Muscle of leg (tissue), 11 donors: ENCODE results near the gene KRTAP5-8. TPM values are rescaled to one million over a fixed set of nuclear protein-coding genes. Genes with fewer than 3 reads are reported as not detected.

Source experiments
- DNase-seq: peaks from one replicate; pipeline ENCODE4 v3.0.0; 2013
- H3K27ac ChIP-seq: one replicate; pipeline ENCODE4 v1.5.1; 2013; ENCODE audit warnings: mild to moderate bottlenecking, low read length, control low read depth
- H3K27me3 ChIP-seq: one replicate; pipeline ENCODE4 v1.6.1; 2013; ENCODE audit warnings: low read length; ENCODE audit not compliant: control insufficient read depth, insufficient read depth
- H3K36me3 ChIP-seq: one replicate; pipeline ENCODE4 v1.6.1; 2013; ENCODE audit warnings: low read length; ENCODE audit not compliant: control insufficient read depth, insufficient read depth
- H3K4me1 ChIP-seq: one replicate; pipeline ENCODE4 v1.6.1; 2013; ENCODE audit warnings: low read length; ENCODE audit not compliant: control insufficient read depth, insufficient read depth
- H3K4me3 ChIP-seq: one replicate; pipeline ENCODE4 v1.5.1; 2013; ENCODE audit warnings: low read length, control low read depth
- H3K9me3 ChIP-seq: replicated peaks from 2 replicates; pipeline ENCODE4 v1.6.1; 2013; ENCODE audit warnings: low read depth, low read length; ENCODE audit not compliant: control insufficient read depth
- WGBS: methylation state at CpG from one replicate; pipeline ENCODE4 v1.1.5; 2013; ENCODE audit warnings: missing lambda C conversion rate; ENCODE audit not compliant: insufficient coverage; 5-methylcytosine and 5-hydroxymethylcytosine counted together
- polyA plus RNA-seq, 8 donors: library from polyadenylated mRNA; unstranded; fragments of 120-200 nt; gene quantifications; one replicate each; pipeline versions ENCODE4 v1.2.1 to v1.2.3, GENCODE V29; 2013; ENCODE audit warnings: inconsistent platforms in 1 of 8, low replicate concordance in 1 of 8; ENCODE audit not compliant: insufficient read length in 8 of 8, insufficient read depth in 1 of 8
- total RNA-seq: library from RNA; stranded (reverse); fragments of 120-200 nt; gene quantifications from one replicate; pipeline ENCODE4 v1.2.4, GENCODE V29; 2013

Gene KRTAP5-8
- total and polyA plus RNA-seq, 9 donors = 0.12 TPM; not detected in 8

DNA sequence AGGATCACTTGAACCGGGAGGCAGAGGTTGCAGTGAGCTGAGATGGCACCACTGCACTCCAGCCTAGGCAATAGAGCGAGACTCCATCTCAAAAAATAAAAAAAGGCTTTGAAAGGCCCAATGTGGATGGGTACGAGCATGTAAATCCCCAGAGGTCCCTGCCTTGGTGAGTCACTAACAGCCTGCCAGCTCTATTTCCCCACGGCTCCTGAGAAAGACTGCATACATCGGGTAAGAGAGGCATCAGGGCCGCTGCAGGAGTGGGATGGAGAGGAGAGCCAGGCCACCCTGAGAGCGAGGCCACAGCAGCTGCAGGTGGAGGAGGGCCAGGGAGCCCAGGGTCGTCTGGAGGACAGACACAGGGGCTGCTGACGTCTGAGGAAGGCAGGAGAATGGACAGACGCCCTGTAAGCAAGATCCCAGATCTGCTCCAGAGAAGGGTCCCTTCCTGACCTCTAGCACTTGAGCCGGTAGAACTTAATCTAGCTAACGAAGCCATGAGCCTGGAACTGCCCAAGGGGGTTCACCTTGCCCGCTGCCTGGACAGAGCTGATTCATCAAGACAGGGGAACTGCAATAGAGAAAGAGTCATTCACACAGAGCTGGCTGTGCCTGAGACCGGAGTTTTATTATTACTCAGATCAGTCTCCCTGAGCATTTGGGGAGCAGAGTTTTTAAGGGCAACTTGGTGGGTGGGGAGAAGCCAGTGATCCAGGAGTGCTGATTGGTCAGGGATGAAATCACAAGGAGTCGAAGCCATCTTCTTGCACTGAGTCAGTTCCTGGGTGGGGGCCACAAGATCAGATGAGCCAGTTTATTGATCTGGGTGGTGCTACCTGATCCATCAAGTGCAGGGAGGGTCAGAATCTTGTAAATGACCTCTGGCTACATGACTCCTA lies 5.3 kb downstream of the KRTAP5-8 start:
- H3K36me3 ChIP-seq = no peaks in the 10 kb centered on the region

DNA sequence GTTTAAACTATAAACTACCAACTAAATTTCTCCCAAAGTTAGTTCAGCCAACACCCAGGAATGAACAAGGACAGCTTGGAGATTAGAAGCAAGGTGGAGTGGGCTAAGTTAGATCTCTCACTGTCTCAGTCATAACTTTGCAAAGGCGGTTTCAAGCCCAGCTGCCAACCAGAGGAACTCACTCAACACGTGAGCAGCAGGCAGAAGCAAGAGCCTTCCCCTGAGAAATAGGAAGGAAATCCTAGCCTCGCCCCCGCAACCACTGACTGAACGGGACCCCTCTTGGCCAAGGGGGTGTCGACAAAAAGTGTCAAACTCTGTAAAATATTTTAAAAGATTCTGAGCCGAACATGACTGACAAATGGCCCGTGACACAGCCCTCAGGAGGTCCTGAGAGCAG lies 6.0 kb downstream of the KRTAP5-8 start:
- H3K36me3 ChIP-seq = no peaks in the 10 kb centered on the region
- H3K4me1 ChIP-seq = peaks cover 7% of the 10 kb centered on the region
- 43% methylated on average over 5 of the region's 8 CpGs for WGBS
- H3K9me3 ChIP-seq = peaks cover 4% of the 10 kb centered on the region
- DNase-seq = peak; percentile 7
- peaks cover 5% of the 10 kb centered on the region for H3K27me3 ChIP-seq
- no peak overlapping the region for H3K27ac ChIP-seq
- H3K4me3 ChIP-seq = no peak overlapping the region

More for the DNA sequence above, 5.3 kb downstream of the KRTAP5-8 start:
- 57% methylated on average over 12 of the region's 15 CpGs for WGBS
- Histone ChIP-seq H3K27ac (no peak overlapping the region), H3K4me1 (peaks cover 1% of the 10 kb centered on the region), H3K9me3 (peaks cover 4% of the 10 kb centered on the region), H3K4me3 (no peak overlapping the region), H3K27me3 (peaks cover 5% of the 10 kb centered on the region)
- DNase-seq = peak; percentile 4

DNA sequence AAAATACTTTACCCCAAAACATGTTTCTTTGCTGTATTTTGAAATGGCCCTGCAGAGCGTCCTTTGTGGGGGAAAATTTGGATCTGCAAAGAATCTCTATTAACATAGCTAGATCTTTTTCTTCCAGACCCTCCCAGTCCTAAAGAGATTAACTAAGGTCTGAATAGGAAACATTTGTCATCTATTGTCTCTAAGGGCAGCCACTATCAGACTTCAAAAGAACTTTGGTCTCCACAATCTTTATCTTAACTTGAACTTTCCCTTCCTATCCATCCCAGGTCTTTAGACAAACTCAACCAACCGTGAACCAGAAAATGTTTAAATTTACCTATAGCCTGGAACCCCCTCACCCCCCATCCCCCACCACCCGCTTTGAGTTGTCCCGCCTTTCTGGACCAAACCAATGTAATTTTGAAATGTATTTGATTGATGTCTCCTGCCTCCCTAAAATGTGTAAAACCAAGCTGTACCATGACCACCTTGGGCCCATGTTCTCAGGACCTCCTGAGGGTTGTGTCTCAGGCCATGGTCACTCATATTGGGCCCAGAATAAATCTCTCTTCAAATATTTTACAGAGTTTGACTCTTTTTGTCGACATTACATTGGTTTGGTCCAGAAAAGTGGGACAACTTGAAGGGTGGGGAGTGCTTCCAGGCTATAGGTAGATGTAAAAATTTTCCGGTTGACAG lies 6.8 kb downstream of the KRTAP5-8 start:
- no peak overlapping the region for H3K27ac ChIP-seq
- no peak overlapping the region for H3K4me3 ChIP-seq
- no peak for DNase-seq
- no peaks in the 10 kb centered on the region for H3K36me3 ChIP-seq
- H3K27me3 ChIP-seq = peaks cover 5% of the 10 kb centered on the region
- peaks cover 7% of the 10 kb centered on the region for H3K4me1 ChIP-seq
- 100% methylated on average over 1 of the region's 6 CpGs for WGBS
- H3K9me3 ChIP-seq = peaks cover 4% of the 10 kb centered on the region

DNA sequence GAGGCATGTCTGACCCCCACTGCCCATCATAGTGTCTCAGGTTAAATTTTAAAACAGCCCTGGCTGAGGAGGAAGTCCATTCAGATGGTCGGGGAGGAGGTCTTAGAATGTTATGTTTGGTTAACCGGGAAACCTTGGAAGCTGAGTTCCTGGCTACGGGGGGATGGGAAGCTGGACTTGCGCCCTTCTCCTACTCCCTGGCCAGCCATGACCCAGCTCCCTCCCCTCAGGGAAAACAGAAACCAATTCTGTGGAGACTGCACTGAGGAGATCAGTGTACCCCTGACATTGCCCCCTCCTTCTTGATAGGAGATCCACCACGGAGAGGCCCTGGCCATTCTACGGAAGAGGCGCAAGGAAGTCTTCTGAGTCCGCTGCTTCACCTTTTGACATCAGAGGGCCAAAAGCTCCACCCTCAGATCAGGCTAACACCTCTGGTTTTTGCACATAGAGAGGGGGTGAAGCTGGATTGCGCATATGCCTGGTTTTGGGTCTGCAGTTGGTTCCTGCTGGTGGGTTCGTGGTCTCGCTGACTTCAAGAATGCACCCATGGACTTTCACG lies 7.7 kb downstream of the KRTAP5-8 start:
- peaks cover 4% of the 10 kb centered on the region for H3K9me3 ChIP-seq
- peaks cover 5% of the 10 kb centered on the region for H3K27me3 ChIP-seq
- WGBS = 86% methylated on average over 4 of the region's 12 CpGs
- H3K4me1 ChIP-seq = peaks cover 7% of the 10 kb centered on the region
- no peaks in the 10 kb centered on the region for H3K36me3 ChIP-seq
- no peak for DNase-seq
- H3K27ac ChIP-seq = no peak overlapping the region
- H3K4me3 ChIP-seq = no peak overlapping the region

DNA sequence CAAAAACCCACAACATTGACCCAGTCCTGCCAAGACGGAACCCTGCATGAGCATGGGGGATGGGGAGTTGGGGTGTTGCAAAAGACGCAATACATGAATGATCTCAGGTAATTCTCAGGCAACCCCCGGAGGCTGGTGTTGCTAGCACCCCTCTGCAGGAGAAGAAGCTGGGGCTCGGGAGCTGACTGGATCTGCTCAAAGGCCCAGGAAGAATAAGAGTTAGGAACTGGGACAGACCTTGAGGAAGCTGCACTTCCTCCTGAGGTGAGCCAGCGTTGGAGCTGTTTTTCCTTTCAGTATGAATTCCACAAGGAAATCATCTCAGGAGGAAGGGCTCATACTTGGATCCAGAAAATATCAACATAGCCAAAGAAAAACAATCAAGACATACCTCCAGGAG lies 10.3 kb downstream of the KRTAP5-8 start, which contains the start of gene KRTAP5-9:
Gene KRTAP5-9, plus strand, starts transcription at position 301 of the 400 bp plus-strand sequence. CDS start 238 bp downstream, outside the sequence.
- Histone ChIP-seq H3K27ac (no peak within 1 kb of the TSS), H3K4me3 (no peak within 1 kb of the TSS), H3K36me3 (no peaks in the 10 kb centered on the region), H3K4me1 (peaks cover 7% of the 10 kb centered on the region), H3K9me3 (peaks cover 4% of the 10 kb centered on the region), H3K27me3 (peaks cover 5% of the 10 kb centered on the region)
- 64% methylated on average over 3 of the region's 5 CpGs for WGBS
- DNase-seq = peak; percentile 9

DNA sequence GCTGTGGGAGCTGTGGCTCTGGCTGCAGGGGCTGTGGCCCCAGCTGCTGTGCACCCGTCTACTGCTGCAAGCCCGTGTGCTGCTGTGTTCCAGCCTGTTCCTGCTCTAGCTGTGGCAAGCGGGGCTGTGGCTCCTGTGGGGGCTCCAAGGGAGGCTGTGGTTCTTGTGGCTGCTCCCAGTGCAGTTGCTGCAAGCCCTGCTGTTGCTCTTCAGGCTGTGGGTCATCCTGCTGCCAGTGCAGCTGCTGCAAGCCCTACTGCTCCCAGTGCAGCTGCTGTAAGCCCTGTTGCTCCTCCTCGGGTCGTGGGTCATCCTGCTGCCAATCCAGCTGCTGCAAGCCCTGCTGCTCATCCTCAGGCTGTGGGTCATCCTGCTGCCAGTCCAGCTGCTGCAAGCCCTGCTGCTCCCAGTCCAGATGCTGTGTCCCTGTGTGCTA lies 10.9 kb downstream of the KRTAP5-8 start:
- Histone ChIP-seq H3K9me3 (peaks cover 4% of the 10 kb centered on the region), H3K27me3 (peaks cover 5% of the 10 kb centered on the region), H3K4me1 (peaks cover 7% of the 10 kb centered on the region), H3K27ac (no peak overlapping the region), H3K36me3 (no peaks in the 10 kb centered on the region), H3K4me3 (no peak overlapping the region)
- DNase-seq = peak; percentile 17
- WGBS = 25% methylated on average over 5 of the region's 5 CpGs

DNA sequence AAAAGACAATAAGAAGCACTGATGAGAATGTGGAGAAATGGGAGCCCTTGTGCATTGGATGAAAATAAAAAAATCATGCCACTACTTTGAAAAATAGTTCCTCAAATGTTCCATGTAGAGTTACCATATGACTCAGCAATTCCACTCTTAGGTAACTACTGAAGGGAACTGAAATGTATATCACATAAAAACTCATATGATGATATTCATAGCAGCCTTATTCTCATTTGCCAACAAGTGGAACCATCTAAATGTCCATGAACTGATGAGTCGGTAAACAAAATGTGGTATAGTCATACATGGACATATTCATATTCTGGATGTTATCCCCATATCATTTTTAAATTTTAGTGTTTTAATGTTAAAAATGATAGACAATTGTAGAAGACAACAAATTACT lies 13.9 kb downstream of the KRTAP5-8 start:
- Histone ChIP-seq H3K27me3 (peaks cover 2% of the 10 kb centered on the region), H3K36me3 (no peaks in the 10 kb centered on the region), H3K4me1 (peaks cover 7% of the 10 kb centered on the region), H3K27ac (no peak overlapping the region), H3K9me3 (peaks cover 4% of the 10 kb centered on the region), H3K4me3 (no peak overlapping the region)
- WGBS = no CpG with 5 or more reads among the region's 1 CpG
- DNase-seq = peak; percentile 13

DNA sequence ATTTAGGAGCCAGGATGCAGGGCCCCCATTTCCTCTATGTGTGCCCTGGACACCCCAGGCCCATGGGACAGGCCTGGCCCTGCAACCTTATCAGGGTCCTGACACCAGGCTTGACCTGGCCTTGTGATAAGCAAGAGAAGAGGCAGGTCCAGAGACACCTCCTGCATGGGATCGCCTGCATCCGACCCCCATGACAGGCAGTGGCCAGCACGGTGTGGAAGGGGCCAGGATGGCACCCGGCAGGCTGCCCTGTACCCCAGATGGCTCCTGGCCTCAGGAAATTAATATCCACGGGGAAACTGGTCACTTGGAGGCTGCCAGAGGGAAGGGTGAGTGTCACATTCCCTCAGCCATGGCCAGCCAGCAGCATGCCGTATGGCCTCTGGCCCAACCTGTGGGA lies 17.2 kb downstream of the KRTAP5-8 start:
- Histone ChIP-seq H3K27ac (no peak overlapping the region), H3K36me3 (no peaks in the 10 kb centered on the region), H3K27me3 (no peaks in the 10 kb centered on the region), H3K9me3 (no peaks in the 10 kb centered on the region), H3K4me3 (no peak overlapping the region), H3K4me1 (no peaks in the 10 kb centered on the region)
- WGBS = 84% methylated on average over 6 of the region's 6 CpGs
- DNase-seq = no peak

DNA sequence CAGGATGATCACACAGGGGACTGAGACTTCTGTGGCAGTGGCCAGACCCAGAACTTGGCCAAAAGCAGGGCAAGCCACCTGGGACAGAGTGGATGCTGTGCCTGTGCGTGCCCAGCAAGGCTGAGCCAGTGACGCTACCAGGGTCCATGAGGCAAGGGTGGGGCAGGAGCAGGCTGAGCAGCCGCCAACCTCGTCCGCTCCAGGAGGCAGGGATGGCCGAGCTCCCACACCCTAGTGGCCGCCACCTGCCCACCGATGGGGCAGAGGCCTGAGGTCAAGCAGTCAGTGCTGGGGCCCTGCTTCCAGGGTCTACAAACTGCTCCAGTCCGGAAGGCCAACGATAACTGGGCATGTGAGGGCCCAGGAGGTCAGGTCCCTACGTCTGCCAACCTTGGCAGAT lies 17.7 kb downstream of the KRTAP5-8 start:
- Histone ChIP-seq H3K9me3 (no peaks in the 10 kb centered on the region), H3K36me3 (no peaks in the 10 kb centered on the region), H3K27me3 (no peaks in the 10 kb centered on the region), H3K4me1 (no peaks in the 10 kb centered on the region), H3K4me3 (no peak overlapping the region), H3K27ac (no peak overlapping the region)
- 82% methylated on average over 11 of the region's 11 CpGs for WGBS
- no peak for DNase-seq

DNA sequence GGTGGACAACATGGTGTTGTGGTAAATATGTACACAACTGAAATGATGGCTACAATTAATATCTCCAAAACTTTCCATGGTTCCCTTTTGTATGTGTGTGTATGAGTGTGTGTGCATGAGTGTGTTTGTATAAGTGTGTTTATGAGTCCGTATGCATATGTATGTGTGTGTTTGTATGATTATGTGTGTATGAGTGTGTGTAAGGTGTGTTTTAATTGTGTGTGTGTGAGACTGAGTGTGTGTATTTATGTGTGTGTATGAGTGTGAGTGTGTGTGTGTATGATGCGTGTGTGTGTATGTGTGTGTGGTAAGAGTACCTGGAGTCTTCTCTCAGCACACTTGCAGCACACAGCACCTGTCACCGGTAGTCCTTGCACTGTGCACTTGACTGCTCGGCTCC lies 18.2 kb downstream of the KRTAP5-8 start:
- WGBS = 67% methylated on average over 1 of the region's 4 CpGs
- Histone ChIP-seq H3K36me3 (no peaks in the 10 kb centered on the region), H3K4me3 (no peak overlapping the region), H3K4me1 (no peaks in the 10 kb centered on the region), H3K9me3 (no peaks in the 10 kb centered on the region), H3K27me3 (no peaks in the 10 kb centered on the region), H3K27ac (no peak overlapping the region)
- no peak for DNase-seq
